Prostate gland (tissue), 2 donors: ENCODE data around the gene VPS41.

Experiments
- CTCF ChIP-seq, 4 experiments: fragments of 200-600 bp in 2 of 4; fragments of 450-650 bp in 2 of 4; sonication (generic) in 2 of 4; IDR thresholded peaks; 1 replicate in 3 of 4; 2 replicates in 1 of 4; pipeline ENCODE4 v1.5.1; 2016 to 2019; ENCODE audit warnings: antibody characterized with exemption in 4 of 4, mild to moderate bottlenecking in 2 of 4, moderate library complexity in 2 of 4
- POLR2A ChIP-seq: fragments of 450-650 bp; IDR thresholded peaks from one replicate; pipeline ENCODE4 v1.6.1; 2016; ENCODE audit warnings: antibody characterized with exemption, mild to moderate bottlenecking
- POLR2AphosphoS5 ChIP-seq: sonication (generic); formaldehyde crosslinking; IDR thresholded peaks from one replicate; pipeline ENCODE4 v1.6.1; 2017; ENCODE audit warnings: antibody characterized with exemption

GRCh38 chr7:38731215-38731614 lies 177.8 kb downstream of the VPS41 start:
- TF ChIP-seq POLR2AphosphoS5 (no peak), CTCF (IDR thresholded peaks at IDR 0.05) (no peak), POLR2A (no peak)
